ENCODE measurements around the gene VWA5B1. TPM values are rescaled to one million over a fixed set of nuclear protein-coding genes. Genes with fewer than 3 reads are reported as not detected.

VWA5B1 gene
- total RNA-seq, 2 donors from 2014 or later = 0.51 TPM; not detected in 1

GRCh38 chr1:20399606-20400180 lies 109.0 kb downstream of the VWA5B1 start:
- intact Hi-C loops (cut with DNase I) = no loop called here
- peaks cover 7% of the 10 kb centered on the region for H3K27me3 ChIP-seq (replicated peaks; ENCODE audit: insufficient read depth)
- TF ChIP-seq CTCF (IDR thresholded peaks at IDR 0.05) = no peak
- no peak for TF ChIP-seq POLR2A (IDR thresholded peaks at IDR 0.05)
- TF ChIP-seq POLR2AphosphoS5 (IDR thresholded peaks at IDR 0.05) = no peak
- H3K4me1 ChIP-seq (replicated peaks) = no peaks in the 10 kb centered on the region
- no peaks in the 10 kb centered on the region for H3K9me3 ChIP-seq
- 30% methylated on average over 5 of the region's 5 CpGs for WGBS
- DNase-seq (ENCODE audit: low spot score) = no peak
- H3K27ac ChIP-seq = no peak overlapping the region
- no peaks in the 10 kb centered on the region for H3K36me3 ChIP-seq
- H3K4me3 ChIP-seq = no peak overlapping the region

GRCh38 chr1:20400341-20401177 lies 109.9 kb downstream of the VWA5B1 start:
- TF ChIP-seq CTCF (IDR thresholded peaks at IDR 0.05) (no peak), POLR2AphosphoS5 (IDR thresholded peaks at IDR 0.05) (no peak), POLR2A (IDR thresholded peaks at IDR 0.05) (no peak)
- intact Hi-C loops (cut with DNase I) = no loop called here
- DNase-seq (ENCODE audit: low spot score) = no peak
- no peak overlapping the region for H3K4me3 ChIP-seq
- no peaks in the 10 kb centered on the region for H3K36me3 ChIP-seq
- no peaks in the 10 kb centered on the region for H3K4me1 ChIP-seq (replicated peaks)
- H3K27ac ChIP-seq = no peak overlapping the region
- H3K9me3 ChIP-seq = no peaks in the 10 kb centered on the region
- 44% methylated on average over 10 of the region's 10 CpGs for WGBS
- peaks cover 10% of the 10 kb centered on the region for H3K27me3 ChIP-seq (replicated peaks; ENCODE audit: insufficient read depth)

GRCh38 chr1:20401405-20402010 lies 110.8 kb downstream of the VWA5B1 start:
- Histone ChIP-seq H3K36me3 (no peaks in the 10 kb centered on the region), H3K27me3 (replicated peaks; ENCODE audit: insufficient read depth) (peaks cover 10% of the 10 kb centered on the region), H3K27ac (no peak overlapping the region), H3K4me3 (no peak overlapping the region), H3K9me3 (no peaks in the 10 kb centered on the region), H3K4me1 (replicated peaks) (no peaks in the 10 kb centered on the region)
- intact Hi-C loops (cut with DNase I) = no loop called here
- WGBS = 89% methylated on average over 11 of the region's 11 CpGs
- no peak for TF ChIP-seq CTCF (IDR thresholded peaks at IDR 0.05)
- TF ChIP-seq POLR2A (IDR thresholded peaks at IDR 0.05) = no peak
- TF ChIP-seq POLR2AphosphoS5 (IDR thresholded peaks at IDR 0.05) = no peak
- DNase-seq (ENCODE audit: low spot score) = no peak

GRCh38 chr1:20402585-20403422 lies 112.1 kb downstream of the VWA5B1 start:
- WGBS = 47% methylated on average over 13 of the region's 13 CpGs
- no peak for TF ChIP-seq POLR2AphosphoS5 (IDR thresholded peaks at IDR 0.05)
- no peak for TF ChIP-seq POLR2A (IDR thresholded peaks at IDR 0.05)
- TF ChIP-seq CTCF (IDR thresholded peaks at IDR 0.05) = no peak
- intact Hi-C loops (cut with DNase I) = no loop called here
- Histone ChIP-seq H3K36me3 (no peaks in the 10 kb centered on the region), H3K4me3 (no peak overlapping the region), H3K27ac (no peak overlapping the region), H3K9me3 (no peaks in the 10 kb centered on the region), H3K27me3 (replicated peaks; ENCODE audit: insufficient read depth) (peaks cover 10% of the 10 kb centered on the region), H3K4me1 (replicated peaks) (no peaks in the 10 kb centered on the region)
- no peak for DNase-seq (ENCODE audit: low spot score)

Data from prostate gland (tissue), 2 donors.